Activated CD8-positive, alpha-beta T cell treated with anti-CD3 and anti-CD28 coated beads for 36 hours (primary cell): ENCODE results near the gene UGT1A6. TPM values are rescaled to one million over a fixed set of nuclear protein-coding genes. Genes with fewer than 3 reads are reported as not detected.

Source experiments
- ATAC-seq: fragments of 200-7000 bp; cut with Tn5 transposase; one replicate; pipeline ENCODE4 v1.10.0; 2021; ENCODE audit warnings: mild to moderate bottlenecking, moderate library complexity
- CTCF ChIA-PET: fragments of 350-600 bp; sonication (Branson Sonifier 250); formaldehyde crosslinking; loops from one replicate; lab custom pipeline; 2021; ENCODE audit warnings: antibody characterized with exemption; lab: Charles Lee
- POLR2A ChIA-PET: fragments of 350-600 bp; sonication (Branson Sonifier 250); formaldehyde crosslinking; loops from one replicate; lab custom pipeline; 2021; ENCODE audit warnings: antibody characterized with exemption; lab: Charles Lee
- DNase-seq: peaks from one replicate; pipeline ENCODE4 v3.0.0-alpha.2; 2020
- H3K27ac Mint-ChIP-seq: one replicate; pipeline ENCODE4 v1.8.0; 2021; ENCODE audit warnings: mild to moderate bottlenecking, mixed read lengths
- H3K27me3 Mint-ChIP-seq: one replicate; pipeline ENCODE4 v1.8.0; 2021; ENCODE audit warnings: mixed read lengths
- H3K36me3 Mint-ChIP-seq: one replicate; pipeline ENCODE4 v1.8.0; 2021; ENCODE audit warnings: low read depth, mixed read lengths
- H3K4me1 Mint-ChIP-seq: one replicate; pipeline ENCODE4 v1.8.0; 2021; ENCODE audit warnings: low read depth, mixed read lengths
- H3K4me3 Mint-ChIP-seq: one replicate; pipeline ENCODE4 v1.8.0; 2021; ENCODE audit warnings: mild to moderate bottlenecking, moderate library complexity, mixed read lengths
- H3K9me3 Mint-ChIP-seq: one replicate; pipeline ENCODE4 v1.8.0; 2021; ENCODE audit warnings: mixed read lengths
- intact Hi-C: fragments of 100-400 bp; cut with micrococcal nuclease; formaldehyde crosslinking; loops from one replicate; pipeline ENCODE4 v1.10.0; 2022
- total RNA-seq, 2 experiments: library from RNA; stranded (reverse); gene quantifications; one replicate each; pipeline ENCODE4 v1.2.3, GENCODE V29; 2021
- TF ChIP-seq, protein P1 (sequence below): fragments of 200-600 bp; IDR thresholded peaks from one replicate; pipeline ENCODE4 v1.8.0; 2022; ENCODE audit warnings: antibody characterized with exemption, mild to moderate bottlenecking

Gene UGT1A6
- total RNA-seq, 2 experiments from 2014 or later, result not detected

DNA sequence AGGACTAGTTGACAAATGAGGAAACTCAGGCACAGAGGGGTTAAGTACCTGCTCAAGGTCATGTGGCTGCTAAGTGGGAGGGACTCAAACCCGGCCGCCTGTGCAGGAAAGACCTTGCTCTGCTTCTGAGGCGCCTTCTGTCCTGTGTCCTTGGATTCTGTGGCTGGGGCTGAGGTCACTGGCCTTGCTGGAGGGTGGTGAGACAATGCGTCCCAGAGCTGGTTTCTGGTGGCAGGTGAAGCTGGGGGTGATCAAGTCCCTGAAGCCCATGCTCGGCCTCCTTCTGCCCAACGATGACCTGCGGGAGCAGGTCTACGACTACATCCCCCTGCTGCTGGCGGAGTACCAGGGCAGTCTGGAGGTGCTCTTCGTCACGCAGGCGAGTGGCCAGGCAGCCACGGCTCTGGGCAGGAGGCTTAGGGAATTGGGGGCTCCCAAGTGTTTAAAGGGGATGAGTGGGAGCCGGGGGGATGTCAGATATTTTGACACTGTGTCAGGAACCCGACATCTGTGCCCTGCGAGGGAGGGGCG is 101.5 kb downstream of the UGT1A6 start:
- ATAC-seq (no peak), DNase-seq (no peak)
- no peaks in the 10 kb centered on the region for H3K4me1 Mint-ChIP-seq
- H3K27me3 Mint-ChIP-seq, result no peaks in the 10 kb centered on the region
- intact Hi-C loops, result no loop called here
- H3K9me3 Mint-ChIP-seq, result no peaks in the 10 kb centered on the region
- no peak overlapping the region for H3K27ac Mint-ChIP-seq
- TF ChIP-seq, protein P1, sequence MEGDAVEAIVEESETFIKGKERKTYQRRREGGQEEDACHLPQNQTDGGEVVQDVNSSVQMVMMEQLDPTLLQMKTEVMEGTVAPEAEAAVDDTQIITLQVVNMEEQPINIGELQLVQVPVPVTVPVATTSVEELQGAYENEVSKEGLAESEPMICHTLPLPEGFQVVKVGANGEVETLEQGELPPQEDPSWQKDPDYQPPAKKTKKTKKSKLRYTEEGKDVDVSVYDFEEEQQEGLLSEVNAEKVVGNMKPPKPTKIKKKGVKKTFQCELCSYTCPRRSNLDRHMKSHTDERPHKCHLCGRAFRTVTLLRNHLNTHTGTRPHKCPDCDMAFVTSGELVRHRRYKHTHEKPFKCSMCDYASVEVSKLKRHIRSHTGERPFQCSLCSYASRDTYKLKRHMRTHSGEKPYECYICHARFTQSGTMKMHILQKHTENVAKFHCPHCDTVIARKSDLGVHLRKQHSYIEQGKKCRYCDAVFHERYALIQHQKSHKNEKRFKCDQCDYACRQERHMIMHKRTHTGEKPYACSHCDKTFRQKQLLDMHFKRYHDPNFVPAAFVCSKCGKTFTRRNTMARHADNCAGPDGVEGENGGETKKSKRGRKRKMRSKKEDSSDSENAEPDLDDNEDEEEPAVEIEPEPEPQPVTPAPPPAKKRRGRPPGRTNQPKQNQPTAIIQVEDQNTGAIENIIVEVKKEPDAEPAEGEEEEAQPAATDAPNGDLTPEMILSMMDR, result no peak
- no peaks in the 10 kb centered on the region for H3K36me3 Mint-ChIP-seq
- no peak overlapping the region for H3K4me3 Mint-ChIP-seq
- ChIA-PET POLR2A (no interaction called here), CTCF (no interaction called here)

DNA sequence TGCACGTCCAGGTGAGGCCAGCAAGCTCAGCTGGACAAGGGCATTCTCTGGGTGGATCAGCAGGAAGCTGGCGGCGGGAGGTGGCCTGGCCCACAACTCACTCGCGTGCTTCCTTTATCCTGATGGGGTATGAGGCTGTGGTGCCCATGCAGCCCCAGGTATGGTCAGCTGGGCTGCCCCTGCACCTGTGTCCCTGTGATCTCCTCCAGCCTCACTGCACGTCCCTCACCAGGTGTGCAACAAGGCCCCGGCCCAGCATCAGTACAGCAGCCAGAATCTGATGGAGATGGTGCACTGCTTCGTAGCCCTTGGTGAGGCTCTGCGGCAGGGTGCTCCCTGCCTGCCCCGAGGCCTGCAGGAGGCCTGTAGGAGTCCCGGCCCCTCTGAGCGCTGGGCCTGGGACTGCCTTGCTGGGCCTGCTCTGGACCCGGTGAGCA is 103.1 kb downstream of the UGT1A6 start:
- H3K9me3 Mint-ChIP-seq, result no peaks in the 10 kb centered on the region
- ATAC-seq (no peak), DNase-seq (no peak)
- no peak overlapping the region for H3K27ac Mint-ChIP-seq
- CTCF ChIA-PET, result interaction anchor here (1.7 kb wide), 1 partner anchor 9 kb away, joined by 5 read pairs; no protein-coding TSS in a partner anchor
- H3K4me3 Mint-ChIP-seq, result no peak overlapping the region
- intact Hi-C loops, result no loop called here
- H3K27me3 Mint-ChIP-seq, result no peaks in the 10 kb centered on the region
- POLR2A ChIA-PET, result no interaction called here
- H3K4me1 Mint-ChIP-seq, result no peaks in the 10 kb centered on the region
- H3K36me3 Mint-ChIP-seq, result no peaks in the 10 kb centered on the region
- TF ChIP-seq, protein P1, result no peak

DNA sequence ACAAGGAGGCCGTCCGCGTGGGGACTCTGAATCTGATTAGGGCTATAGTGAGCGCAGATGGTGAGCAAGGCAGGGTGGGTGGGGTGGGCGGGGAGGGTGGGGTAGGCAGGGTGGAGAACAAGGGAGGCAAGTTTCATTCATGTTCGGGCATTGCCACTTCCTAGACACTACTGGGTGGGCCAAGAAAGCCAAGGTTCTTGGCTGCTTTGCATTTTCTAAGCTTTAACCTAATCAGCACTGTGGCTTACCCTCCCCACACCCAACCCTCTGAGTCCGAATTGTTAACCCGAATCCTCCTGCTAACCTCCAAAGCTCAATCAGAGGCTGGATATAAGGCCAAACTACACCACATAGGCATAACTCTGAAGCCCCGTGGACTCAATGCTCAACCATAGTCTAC is 103.6 kb downstream of the UGT1A6 start:
- no peaks in the 10 kb centered on the region for H3K9me3 Mint-ChIP-seq
- H3K36me3 Mint-ChIP-seq, result no peaks in the 10 kb centered on the region
- no peak overlapping the region for H3K27ac Mint-ChIP-seq
- DNase-seq (no peak), ATAC-seq (no peak)
- TF ChIP-seq, protein P1, result no peak
- POLR2A ChIA-PET, result no interaction called here
- H3K4me1 Mint-ChIP-seq, result peaks cover 2% of the 10 kb centered on the region
- H3K4me3 Mint-ChIP-seq, result no peak overlapping the region
- CTCF ChIA-PET, result interaction anchor here (1.7 kb wide), 1 partner anchor 9 kb away, joined by 5 read pairs; no protein-coding TSS in a partner anchor
- intact Hi-C loops, result no loop called here
- H3K27me3 Mint-ChIP-seq, result no peaks in the 10 kb centered on the region

DNA sequence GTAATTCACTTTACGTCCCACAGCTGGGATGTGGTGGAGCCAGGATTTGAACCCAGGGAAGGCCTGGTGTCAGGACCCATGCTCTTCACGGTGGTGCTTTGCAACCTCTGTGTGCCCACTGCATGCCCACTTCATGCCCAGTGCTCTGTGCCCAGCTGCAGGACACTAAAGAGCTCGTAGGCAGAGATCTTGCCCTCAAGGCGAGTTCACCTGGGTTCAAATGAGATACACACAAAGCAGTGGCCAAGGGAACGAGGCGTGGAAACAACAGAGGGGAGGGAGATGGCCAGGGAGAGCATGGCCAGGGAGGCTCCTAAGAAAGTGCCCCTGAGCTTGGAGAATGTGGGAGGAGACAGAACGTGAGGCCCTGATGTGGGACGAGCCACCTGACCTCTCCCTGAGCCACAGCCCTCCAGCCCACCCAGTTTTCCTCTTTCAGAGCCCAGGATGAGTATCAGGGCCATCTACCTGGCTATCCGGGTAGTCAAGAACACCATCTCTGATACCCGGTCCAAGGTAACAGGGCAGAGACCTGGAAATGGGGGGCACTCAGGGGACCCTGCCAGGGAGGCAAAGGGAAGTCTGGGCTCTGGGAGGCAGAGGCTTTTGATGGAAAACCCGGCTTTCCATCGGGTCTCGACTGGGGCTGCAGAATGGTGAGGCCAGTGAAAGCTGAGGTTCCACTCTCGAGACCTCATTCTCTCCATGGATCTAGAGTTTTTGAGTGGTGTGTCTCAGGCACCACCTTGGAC is 105.8 kb downstream of the UGT1A6 start:
- H3K27ac Mint-ChIP-seq, result no peak overlapping the region
- ChIA-PET CTCF (no interaction called here), POLR2A (no interaction called here)
- H3K27me3 Mint-ChIP-seq, result peaks cover 3% of the 10 kb centered on the region
- no peak overlapping the region for H3K4me3 Mint-ChIP-seq
- ATAC-seq, result no peak
- H3K9me3 Mint-ChIP-seq, result no peaks in the 10 kb centered on the region
- H3K4me1 Mint-ChIP-seq, result peaks cover 2% of the 10 kb centered on the region
- TF ChIP-seq, protein P1, result no peak
- DNase-seq, result no peak
- H3K36me3 Mint-ChIP-seq, result no peaks in the 10 kb centered on the region
- intact Hi-C loops, result no loop called here

DNA sequence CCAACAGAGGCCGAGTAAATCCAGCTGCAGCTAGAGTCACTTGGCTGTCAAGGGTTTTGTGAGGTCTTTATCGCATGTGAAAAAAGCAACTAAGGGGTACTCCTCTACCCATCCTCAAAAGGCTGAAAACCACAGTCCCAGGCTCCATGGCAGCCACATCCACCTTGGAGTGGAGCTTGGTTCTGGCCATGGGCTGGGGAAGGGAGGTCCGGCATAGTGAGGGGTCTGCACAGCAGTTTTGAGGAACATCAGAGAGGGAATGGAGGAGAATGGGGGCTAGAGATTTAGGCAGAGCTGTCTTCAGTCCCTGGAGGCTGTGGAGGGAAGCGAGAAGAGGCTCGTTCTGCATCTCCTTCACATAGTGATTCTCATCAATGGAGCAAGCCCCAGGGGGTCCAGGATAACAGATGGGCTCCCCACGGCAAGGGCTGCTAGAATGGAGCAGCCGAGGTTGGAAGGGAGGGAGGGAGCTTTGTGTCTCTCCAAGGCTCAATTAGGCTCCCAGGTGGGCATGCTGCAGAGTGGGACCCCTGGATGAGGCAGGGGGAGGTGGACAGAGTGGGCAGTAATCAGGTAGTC is 106.5 kb downstream of the UGT1A6 start:
- ChIA-PET POLR2A (no interaction called here), CTCF (no interaction called here)
- Mint-ChIP-seq H3K27me3 (peaks cover 3% of the 10 kb centered on the region), H3K9me3 (no peaks in the 10 kb centered on the region), H3K27ac (no peak overlapping the region), H3K4me1 (peaks cover 2% of the 10 kb centered on the region), H3K36me3 (no peaks in the 10 kb centered on the region), H3K4me3 (no peak overlapping the region)
- no peak for DNase-seq
- TF ChIP-seq, protein P1, result no peak
- no peak for ATAC-seq
- intact Hi-C loops, result no loop called here
